NCI-H1417 treated with DMSO at 0.1 percent for 48 hours (cell line): ENCODE measurements around the gene TCEA2.
"Not testable (repeated sequence)": the region's sequence is repeated elsewhere in the genome, so short reads cannot be mapped to it uniquely, and the experiment has no call there.

Source experiments
- DNase-seq: peaks from one replicate; lab custom pipeline; 2025; lab: John Stamatoyannopoulos, UW

TCEA2 gene

DNA sequence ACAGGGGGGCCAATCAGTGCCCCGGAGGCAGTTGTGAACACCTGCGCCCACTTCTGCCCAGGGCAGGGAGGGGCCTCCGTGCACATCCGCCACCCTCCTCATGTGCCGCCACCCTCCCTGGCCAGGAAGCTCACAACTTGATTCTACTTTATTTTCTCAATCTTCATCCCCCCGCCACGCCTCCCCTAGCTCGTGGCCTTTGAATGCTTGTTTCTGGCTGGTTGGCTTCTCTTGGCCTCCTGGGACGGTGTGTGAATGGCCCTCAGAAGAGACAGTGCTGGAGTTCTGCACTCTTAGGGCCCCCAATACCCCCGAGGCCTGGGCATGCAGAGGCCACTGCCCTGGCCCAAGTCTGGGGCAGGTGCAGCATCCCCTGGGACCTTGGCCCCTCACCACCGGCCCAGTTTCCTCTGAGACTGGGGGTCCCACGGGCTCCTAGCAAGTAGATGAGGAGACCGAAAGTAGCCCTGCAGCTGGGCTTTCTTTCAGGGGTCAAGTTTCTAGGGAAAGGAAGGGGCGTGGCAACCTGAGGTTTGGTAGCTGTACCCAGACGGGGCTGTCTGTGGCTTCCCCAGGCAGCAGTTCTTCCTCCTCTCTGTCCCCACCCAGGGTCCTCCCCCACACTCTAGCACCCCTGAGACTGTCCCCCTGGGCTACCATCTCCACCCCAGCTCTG, 15.0 kb downstream of the TCEA2 start:
- no peak for DNase-seq

DNA sequence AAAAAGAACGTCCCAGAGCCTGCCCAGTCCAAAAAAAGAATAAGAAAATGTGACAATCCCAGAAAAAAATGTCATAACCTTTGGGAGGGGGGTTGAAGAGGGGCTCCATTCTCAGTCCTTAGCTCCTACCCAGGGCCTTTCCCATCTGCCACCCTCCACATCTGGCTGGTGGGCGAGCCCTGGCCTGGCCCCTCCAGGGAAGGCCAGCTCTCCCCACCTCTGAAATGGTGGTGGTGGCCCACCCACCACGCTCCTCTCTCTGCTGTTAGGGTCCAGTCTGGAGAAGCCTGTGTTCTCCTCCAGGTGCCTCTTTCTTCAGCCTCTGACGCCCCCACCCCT, 15.9 kb downstream of the TCEA2 start:
- no peak for DNase-seq

DNA sequence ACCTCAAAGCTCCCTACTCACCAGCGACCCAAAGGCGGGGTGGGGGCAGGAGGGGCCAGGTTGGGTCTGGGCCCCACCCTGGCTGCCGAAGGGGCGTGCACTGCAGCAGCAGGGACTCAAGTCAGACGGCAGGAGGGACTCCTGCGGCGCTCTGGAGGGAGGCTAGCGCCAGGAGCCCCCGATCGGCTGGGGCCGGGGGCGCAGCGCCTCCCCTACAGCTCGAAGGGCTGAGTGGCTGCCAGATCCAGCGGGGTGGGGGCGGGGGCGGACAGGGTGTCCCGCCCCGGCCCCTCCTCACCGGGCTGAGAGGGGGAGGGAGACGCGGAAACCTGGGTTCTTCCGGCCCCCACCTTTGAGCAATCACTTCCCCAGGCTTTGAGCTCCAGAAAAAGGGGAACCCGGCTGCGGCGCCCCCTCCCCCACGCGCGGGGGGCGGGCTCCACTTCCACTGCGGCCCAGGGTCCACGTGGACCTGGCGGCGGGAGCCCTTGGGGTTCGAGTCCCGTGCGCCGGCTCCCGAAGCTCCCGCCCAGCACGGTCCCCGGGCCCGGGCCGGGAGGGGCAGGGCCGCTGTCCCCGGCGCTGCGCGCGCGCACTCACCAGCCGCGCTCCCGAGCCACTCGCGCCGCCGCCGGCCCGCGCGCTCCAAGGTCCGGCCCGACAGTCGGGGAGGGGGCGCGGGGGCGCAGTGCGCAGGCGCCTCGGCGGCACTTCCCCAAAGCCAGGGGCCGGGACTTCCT, 16.4 kb downstream of the TCEA2 start, which contains the start of gene RGS19:
Gene RGS19, minus strand, starts transcription at position 246 of the 740 bp plus-strand sequence. CDS start 2,632 bp downstream, outside the sequence.
- no peak for DNase-seq

DNA sequence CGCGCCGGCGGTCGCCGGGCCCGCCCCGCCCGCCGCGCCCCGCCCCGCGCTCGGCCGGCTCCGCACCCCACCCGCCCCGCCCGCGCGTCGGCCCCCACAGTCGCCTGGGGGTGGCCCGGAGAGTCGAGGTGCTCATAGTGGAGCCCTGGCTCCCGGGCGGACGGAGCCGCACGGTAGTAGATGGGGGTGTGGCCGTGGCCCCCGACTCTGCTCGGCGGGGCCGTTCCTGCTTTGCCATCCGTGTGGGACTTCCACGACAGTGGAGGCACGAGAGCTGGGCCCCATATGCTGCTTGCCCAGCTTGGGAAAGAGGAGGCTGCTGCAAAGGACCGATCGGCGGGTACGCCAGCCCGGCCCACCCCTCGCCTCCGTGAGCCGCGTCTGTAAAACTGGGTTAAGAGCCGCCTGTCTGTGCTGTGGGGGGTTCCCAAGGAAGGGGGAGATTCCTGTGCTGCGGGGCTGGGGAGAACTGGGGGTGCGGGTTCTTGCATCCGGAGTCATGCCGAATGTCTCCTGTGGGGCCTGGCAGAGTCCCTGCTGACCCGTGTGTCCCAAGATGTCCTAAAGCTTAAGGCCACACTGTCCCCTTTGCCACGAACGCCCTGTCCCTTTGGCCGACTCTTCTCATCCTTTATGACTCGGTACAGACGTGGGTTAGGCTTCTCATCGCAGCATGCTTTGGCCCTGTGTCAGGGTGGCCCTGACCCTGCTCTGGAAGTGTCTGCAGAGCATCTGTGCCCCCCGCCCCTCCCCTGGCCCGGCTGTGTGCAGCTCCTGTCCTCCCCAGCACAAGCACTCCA, 17.2 kb downstream of the TCEA2 start, which contains the start of gene OPRL1:
Gene OPRL1, plus strand, starts transcription at position 70 of the 800 bp plus-strand sequence. CDS start 12,639 bp downstream, outside the sequence.
- DNase-seq, result no peak

DNA sequence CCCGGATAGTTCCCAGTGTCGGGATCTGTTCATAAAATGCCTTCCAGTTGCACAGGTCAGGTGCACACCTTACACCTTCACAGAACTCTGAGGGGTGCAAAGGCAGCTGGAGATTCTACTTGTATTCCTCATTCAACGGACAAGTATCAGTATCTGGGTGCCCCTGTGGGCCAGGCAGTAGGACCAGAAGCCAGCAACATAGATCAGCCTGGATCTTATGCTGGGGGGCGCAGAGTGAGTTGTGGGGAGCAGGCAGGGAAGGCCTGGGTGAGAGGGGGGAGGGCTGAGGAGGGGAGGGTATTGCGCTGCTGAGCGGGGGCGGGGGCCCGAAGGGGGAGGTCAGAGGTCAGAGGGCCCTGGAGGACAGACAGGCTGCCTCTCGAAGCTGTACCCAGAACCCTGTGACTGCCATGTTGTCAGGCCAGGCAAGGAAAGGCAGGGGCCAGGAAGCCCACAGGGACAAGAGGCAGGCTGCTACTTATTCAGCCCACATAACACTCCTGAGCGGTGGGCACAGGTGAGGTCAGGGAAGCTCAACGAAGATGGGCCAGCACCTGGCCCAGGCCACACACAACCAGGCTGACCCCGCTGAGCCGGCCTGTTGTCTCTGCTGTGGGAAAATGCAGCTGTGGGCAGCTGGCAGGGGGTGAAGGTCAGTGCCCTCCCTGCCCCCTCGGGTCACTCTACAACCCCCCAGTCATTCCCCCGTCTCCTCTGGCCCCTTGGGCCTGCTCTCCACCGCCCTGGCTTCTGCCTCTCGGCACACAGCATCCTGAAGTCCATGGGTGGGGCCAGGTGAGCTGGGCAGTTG, 18.0 kb downstream of the TCEA2 start:
- no peak for DNase-seq

DNA sequence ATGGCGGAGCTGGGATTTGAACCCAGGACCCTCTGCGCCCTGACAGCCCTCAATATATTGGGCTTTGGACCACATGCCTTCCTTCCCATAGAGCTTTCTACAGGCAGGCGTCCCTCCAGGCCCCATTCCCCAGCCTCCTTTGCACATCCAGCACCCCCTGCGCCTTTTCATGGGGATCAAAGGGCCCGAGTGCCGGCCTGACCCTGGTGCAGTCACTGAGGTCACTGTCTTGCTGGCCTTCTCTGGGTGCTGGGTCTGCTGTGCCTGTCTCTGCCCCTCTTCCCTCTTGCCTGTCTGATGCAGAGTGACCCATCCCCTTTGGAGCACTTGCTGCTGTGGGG, 18.6 kb downstream of the TCEA2 start:
- no peak for DNase-seq

DNA sequence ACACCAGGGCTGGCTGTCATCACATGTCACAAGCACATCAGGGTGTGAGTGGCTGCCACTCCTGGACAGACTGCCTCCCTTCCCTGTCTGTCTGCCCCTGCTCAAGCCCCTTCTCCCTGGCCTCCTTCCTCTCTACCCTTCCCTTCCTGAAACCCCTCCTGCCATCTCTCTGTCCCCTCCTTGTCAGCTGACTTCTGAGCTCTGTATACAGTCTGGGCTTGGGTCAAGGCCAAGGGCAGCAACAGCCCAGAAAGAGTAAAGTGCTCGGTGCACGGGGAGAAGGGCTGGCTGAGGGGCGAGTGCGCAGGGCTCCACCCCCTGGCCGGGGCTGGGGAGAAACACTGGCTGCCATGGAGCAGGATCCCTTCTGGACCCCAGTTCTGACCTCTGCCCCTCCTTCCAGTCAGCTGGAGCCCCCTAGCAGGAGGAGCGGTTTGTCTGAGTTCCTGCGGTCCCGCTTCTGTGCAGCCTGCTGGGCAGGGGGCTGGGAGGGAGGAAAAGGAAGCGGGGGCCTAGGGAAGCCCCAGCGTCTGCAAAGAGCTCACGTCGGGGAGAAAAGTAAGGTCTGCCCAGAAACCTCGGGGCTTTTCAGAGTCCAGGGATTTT, 19.2 kb downstream of the TCEA2 start:
- DNase-seq, result no peak

DNA sequence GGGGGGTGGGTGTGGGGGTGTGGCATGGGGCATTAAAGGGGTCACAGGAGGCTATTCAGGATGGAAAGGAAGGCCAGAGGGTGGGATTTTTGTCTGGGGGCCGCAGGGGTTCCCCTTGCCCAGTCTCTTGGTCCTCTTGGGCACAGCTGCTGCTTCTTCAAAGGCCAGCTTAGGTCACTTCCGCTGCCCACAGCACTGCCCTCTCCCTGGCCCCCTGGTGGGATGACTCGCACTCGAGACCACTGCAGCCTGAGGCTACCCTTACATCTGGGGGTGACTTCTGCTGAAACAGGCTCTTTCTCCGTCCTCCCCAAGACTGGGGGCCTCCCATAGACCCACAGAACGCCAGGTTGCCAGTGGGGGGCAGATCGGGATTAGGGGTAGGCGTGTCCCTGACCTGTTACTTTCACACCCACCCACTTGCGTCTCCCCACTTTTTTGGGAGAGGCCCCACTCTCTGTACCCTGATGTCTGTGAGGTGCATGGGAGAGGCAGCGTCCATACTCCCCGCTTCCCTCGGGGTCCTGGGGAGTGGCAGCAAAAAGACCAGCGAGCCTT, 19.9 kb downstream of the TCEA2 start:
- DNase-seq, result no peak

DNA sequence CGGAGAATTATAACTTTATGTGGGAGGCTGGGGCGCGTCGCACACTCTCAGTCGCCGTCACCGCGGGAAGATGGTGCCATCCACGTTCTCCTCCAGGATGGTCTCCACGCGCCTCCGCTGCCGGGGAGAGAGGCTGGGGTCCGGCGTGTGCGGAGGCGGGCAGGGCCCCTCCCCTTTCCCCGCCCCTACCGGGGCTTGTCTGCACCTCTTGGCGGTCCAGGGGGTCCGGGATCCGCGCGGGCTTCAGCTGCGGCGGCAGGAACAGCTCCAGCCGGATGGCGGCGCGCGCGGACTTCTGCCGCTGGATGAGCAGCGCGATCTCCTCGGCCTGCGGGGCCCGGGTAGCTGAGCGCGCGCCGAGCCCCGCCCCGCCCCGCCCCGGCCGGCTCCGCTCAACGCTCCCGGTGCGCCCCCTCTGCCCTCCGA, 20.4 kb downstream of the TCEA2 start:
- DNase-seq, result no peak

DNA sequence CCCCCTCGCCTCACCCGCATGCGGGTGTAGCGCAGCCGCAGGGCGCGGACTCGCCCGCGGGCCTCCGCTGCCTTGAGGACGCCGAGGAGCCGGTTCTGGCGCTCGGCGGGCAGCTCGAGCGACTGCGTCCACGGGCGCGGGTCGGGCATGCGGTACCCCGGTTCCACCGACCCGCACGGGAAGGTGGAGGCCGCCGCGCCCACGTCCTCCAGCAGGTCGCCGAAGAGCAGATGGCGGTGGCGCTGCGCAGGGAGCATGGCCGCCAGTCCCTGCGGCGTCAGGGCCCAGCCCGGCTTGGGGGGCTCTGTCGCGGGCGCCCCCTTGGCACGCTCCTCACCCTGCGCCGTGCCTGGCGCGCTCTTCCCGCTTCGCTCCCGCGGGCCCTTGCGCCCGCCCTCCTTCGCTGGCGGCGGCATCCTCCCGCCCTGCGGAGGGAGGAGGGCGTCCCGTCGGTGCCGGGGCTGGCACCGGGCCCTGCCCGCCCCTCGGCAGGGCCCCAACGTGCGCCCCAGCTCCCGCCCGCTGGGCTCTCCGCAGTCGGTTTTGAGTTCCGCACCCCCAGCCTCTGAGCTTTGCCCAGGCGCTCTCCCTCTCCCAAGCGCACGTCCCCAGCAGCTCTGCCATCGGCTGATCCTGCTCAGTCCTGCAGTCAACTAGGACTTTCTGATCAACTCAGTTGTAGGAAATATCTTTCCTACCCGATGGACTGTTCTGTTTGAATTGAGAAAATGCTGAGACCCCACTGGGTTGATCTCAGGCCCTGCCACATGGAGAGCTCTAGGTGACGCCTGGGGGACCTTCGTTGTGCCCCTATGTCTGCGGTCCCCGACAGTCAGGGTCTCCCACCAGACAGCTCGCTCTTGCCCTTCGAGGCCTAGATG, 21.0 kb downstream of the TCEA2 start, which contains the start of gene LKAAEAR1:
Gene LKAAEAR1, minus strand, starts transcription at position 595 of the 881 bp plus-strand sequence. Its CDS starts 179 bp downstream, at position 416.
- no peak for DNase-seq

DNA sequence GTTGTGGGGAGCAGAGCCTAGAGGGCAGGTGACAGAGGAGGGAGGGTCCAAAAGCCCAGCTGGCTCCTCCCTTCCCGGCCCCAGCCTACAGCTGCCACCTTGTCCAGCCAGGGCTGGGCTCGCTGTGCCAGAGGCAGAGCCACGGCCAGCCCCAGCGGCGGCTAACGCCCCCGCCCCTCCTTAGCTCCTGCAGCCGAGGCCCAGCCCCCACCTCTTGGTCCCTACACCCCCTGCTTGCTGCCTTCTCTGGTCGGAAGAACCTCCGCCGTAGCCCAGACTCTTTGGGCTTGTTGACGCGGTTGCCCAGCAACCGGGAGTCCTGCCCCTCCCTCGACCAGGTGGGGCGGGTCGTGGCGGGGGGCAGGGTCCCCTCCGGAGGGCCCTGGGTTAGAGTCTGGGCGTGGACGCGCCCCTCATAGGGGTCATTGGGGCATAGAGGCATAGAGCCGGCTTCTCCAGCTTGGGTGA, 21.7 kb downstream of the TCEA2 start:
- no peak for DNase-seq

DNA sequence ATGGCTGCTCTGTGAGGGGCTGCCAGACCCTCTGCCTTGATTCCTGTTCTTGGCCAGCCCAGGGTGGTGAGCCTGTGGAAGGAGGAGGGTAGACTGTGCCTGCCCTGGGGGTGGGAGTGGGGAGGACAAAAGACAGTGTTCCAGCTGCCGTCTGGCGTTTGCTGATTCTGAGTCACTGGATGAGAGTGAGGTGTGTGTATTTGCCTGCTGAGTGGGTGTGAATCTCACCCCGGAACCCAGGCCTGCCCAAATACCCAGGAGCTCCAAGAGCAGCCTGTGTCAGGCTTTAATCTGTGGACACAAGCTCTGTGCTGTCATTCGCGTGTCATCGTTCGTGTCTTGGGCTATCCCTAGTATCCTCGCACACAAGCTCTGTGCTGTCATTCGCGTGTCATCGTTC, 23.8 kb downstream of the TCEA2 start:
- no peak for DNase-seq

DNA sequence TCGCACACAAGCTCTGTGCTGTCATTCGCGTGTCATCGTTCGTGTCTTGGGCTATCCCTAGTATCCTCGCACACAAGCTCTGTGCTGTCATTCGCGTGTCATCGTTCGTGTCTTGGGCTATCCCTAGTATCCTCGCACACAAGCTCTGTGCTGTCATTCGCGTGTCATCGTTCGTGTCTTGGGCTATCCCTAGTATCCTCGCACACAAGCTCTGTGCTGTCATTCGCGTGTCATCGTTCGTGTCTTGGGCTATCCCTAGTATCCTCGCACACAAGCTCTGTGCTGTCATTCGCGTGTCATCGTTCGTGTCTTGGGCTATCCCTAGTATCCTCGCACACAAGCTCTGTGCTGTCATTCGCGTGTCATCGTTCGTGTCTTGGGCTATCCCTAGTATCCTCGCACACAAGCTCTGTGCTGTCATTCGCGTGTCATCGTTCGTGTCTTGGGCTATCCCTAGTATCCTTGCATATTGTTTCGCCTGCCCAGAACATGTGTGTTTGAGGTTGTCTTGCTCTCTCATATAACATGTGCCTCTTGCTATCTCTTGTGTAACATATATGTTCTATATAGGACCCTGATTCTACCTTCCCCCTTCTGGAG, 24.3 kb downstream of the TCEA2 start:
- DNase-seq, result not testable (repeated sequence)

DNA sequence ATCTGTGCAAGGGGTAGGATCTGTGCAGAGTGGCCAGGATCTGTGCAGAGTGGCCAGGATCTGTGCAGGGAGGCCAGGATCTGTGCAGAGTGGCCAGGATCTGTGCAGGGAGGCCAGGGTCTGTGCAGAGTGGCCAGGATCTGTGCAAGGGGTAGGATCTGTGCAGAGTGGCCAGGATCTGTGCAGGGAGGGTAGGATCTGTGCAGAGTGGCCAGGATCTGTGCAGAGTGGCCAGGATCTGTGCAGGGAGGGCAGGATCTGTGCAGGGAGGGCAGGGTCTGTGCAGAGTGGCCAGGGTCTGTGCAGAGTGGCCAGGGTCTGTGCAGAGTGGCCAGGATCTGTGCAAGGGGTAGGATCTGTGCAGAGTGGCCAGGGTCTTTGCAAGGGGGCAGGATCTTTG, 25.6 kb downstream of the TCEA2 start:
- DNase-seq, result not testable (repeated sequence)

DNA sequence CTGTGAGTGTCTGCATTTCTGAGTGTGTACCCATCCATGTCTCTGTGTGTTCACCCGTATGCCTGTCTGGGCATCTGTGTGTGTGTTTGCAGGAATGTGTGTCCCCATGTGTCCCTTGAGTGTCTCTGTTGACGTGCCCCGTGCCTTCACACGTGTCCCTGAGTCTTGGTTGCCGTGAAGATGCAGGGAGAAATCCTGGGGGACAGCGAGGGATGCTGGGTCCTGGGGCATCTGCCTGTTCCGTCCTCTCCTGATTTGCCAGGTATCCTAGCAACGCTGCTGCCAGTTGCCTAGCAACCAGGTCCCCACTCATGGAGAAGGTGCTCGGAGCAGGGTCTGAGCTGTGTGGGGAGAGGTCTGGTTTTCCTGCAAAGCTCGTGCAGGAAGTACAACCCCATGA, 27.2 kb downstream of the TCEA2 start:
- DNase-seq, result no peak

DNA sequence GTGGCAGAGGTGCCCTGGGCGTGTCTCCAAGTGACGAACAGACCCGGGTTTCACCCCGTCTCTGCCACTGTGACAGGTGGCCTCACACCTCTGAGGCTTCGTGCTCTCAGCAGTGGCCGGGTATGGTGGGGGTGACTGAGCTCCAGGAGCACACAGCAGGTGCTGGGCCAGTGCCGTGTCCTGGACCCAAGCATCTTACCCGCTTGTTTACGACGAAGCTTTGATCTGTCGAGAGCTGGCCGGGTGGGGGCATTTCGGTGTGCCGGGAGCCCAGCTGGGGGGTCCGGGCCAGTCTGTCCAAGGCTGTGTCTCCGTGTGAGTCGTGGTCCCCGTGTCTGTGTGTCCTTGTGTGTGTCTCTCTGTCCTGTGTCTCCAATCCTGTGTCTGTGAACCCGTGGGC, 28.3 kb downstream of the TCEA2 start:
- DNase-seq, result no peak

DNA sequence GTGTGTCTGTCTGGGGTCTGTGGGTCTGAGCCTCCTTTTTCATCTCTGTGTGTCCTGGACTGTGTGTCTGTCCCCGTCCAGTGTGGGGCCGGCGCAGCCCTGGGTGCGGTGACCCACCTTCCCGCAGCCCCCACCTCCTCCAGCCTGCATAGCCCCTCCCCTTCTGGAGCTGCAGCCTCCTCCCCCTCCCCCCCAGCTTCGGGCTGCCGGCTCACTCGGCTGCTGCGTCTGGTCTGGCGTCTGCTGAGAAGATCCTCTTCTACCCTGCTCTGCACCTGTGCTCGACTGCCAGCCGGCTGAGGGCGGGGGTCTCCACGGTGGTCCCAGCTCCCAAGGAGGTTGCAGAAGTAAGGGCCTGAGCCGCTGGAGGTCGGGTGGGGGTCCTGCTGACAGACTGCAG, 28.8 kb downstream of the TCEA2 start:
- DNase-seq, result no peak

DNA sequence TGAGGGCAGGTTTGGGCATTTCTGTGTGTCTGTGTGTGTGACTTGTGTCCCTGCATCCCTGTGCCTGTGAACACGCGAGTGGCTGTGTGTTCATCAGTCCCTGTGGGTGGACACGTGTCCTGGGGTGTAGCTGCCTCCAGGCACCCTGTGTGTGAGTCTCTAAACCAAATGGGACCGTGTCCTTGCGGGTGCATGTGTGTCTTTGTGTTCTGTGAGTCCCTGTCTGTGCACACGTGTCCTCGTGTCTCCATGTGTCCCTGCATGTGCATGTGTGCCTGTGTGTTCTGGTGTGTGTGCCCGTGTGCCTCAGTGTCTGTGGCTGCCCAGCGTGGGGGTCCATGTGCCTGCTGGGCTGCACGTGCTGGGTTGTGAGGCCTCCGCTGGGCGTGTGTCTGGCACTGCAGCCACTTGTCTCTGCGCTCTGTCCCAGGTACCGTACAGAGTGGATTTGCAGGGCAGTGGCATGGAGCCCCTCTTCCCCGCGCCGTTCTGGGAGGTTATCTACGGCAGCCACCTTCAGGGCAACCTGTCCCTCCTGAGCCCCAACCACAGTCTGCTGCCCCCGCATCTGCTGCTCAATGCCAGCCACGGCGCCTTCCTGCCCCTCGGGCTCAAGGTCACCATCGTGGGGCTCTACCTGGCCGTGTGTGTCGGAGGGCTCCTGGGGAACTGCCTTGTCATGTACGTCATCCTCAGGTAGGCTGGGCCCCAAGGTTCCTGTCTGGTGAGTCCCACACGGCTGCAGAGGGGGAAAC, 29.4 kb downstream of the TCEA2 start:
- no peak for DNase-seq

DNA sequence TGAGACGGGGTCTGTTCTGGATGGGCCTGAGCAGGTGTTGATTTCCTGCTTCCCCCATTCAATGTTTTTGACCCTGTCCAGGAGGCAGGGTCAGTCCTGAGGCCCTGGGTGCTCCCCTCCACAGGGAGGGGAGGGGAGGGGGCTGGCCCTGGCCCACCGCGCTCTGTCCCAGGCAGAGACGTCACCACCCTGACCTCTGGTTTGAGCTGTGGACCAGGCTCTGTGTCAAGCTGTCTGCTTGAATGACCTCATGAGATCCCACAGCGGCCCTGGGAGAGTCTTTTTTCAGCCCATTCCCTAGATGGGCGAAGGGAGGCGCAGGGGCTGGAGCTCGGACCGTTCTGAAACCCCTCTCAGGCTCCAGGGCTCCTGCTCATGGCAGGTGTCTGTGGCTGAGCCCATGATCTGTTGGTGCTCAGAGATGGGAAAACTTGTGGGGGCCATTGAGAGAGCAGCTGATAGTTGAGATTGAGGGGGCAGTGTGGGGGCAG, 30.1 kb downstream of the TCEA2 start:
- DNase-seq, result no peak
